Natural killer cell (primary cell): ENCODE results near the gene RPS6KA4. TPM values are rescaled to one million over a fixed set of nuclear protein-coding genes. Genes with fewer than 3 reads are reported as not detected.

Source experiments
- ATAC-seq, 3 donors: fragments of 150-1000 bp in 2 of 3; fragments of 200-7000 bp in 1 of 3; cut with Tn5 transposase; 1 replicate in 1 of 3; 2 replicates in 2 of 3; pipeline ENCODE4 v1.10.0; 2021; ENCODE audit warnings: mild to moderate bottlenecking in 2 of 3, moderate library complexity in 2 of 3
- DNase-seq, 2 donors: peaks; one replicate each; pipeline versions ENCODE4 v3.0.0 to v3.0.0-alpha.2; 2013 to 2021; ENCODE audit warnings: mixed read lengths in 1 of 2
- H3K27ac ChIP-seq: one replicate; pipeline ENCODE4 v1.5.1; 2013; ENCODE audit warnings: mild to moderate bottlenecking, low read length
- H3K27me3 ChIP-seq: one replicate; pipeline ENCODE4 v1.6.1; 2013; ENCODE audit warnings: low read length; ENCODE audit not compliant: control insufficient read depth, insufficient read depth
- H3K36me3 ChIP-seq: one replicate; pipeline ENCODE4 v1.6.1; 2013; ENCODE audit warnings: low read length; ENCODE audit not compliant: control insufficient read depth, insufficient read depth
- H3K4me1 ChIP-seq: one replicate; pipeline ENCODE4 v1.6.1; 2013; ENCODE audit warnings: low read length; ENCODE audit not compliant: control insufficient read depth, insufficient read depth
- H3K4me3 ChIP-seq: one replicate; pipeline ENCODE4 v1.5.1; 2013; ENCODE audit warnings: low read length
- H3K9me3 ChIP-seq: one replicate; pipeline ENCODE4 v1.6.1; 2013; ENCODE audit warnings: low read length; ENCODE audit not compliant: control insufficient read depth, insufficient read depth
- H3K27ac Mint-ChIP-seq, 2 donors: one replicate each; pipeline ENCODE4 v1.8.0; 2022; ENCODE audit warnings: mild to moderate bottlenecking in 2 of 2, mixed read lengths in 2 of 2, moderate library complexity in 1 of 2
- H3K27me3 Mint-ChIP-seq, 2 donors: one replicate each; pipeline ENCODE4 v1.8.0; 2022; ENCODE audit warnings: low read depth in 2 of 2, mixed read lengths in 2 of 2
- H3K36me3 Mint-ChIP-seq: one replicate; pipeline ENCODE4 v1.8.0; 2022; ENCODE audit warnings: mixed read lengths
- H3K4me1 Mint-ChIP-seq, 2 donors: one replicate each; pipeline ENCODE4 v1.8.0; 2022; ENCODE audit warnings: mixed read lengths in 2 of 2
- H3K4me3 Mint-ChIP-seq: one replicate; pipeline ENCODE4 v1.8.0; 2022; ENCODE audit warnings: mild to moderate bottlenecking, moderate library complexity, mixed read lengths
- H3K9me3 Mint-ChIP-seq, 2 donors: one replicate each; pipeline ENCODE4 v1.8.0; 2022; ENCODE audit warnings: mixed read lengths in 2 of 2
- CTCF ChIP-seq: fragments of 200-600 bp; IDR thresholded peaks from one replicate; pipeline ENCODE4 v1.8.0; 2022; ENCODE audit warnings: antibody characterized with exemption
- WGBS: methylation state at CpG from one replicate; pipeline ENCODE4 v1.1.7; 2013; ENCODE audit warnings: missing lambda C conversion rate; ENCODE audit not compliant: insufficient coverage; 5-methylcytosine and 5-hydroxymethylcytosine counted together
- intact Hi-C: fragments of 100-400 bp; cut with micrococcal nuclease; formaldehyde crosslinking; loops from one replicate; pipeline ENCODE4 v1.14.2; 2022
- total RNA-seq, 4 donors: library from RNA; stranded (reverse); fragments of 120-200 nt in 1 of 4; gene quantifications; one replicate each; pipeline versions ENCODE4 v1.2.3 to v1.2.4, GENCODE V29; 2013 to 2022

Gene RPS6KA4
- total RNA-seq, 3 donors from 2014 or later (not counting 1 experiment from before 2014, with no cell fraction given) = 27.6 to 36.0 (median 34.4) TPM

DNA sequence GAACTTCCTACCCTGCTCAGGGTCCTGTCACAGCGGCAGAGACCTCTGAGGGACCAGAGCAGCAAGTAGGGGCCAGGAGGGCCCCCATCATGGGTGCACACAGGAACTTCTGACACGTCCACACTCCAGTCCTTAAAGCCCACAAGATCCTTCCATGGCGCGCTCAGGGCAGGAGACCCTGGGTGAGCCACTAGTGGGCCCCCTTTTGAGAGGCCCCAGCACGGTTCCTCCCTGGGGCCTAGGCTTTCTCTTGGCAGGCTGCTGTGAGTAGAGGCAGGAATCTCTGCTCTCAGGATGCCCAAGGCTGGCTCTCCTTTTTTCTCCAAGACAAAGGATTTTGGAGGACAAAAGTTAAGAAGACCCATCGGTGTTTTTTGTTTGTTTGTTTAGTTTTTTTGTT is 22.4 kb downstream of the RPS6KA4 start:
- Histone ChIP-seq H3K4me1 (peaks cover 14% of the 10 kb centered on the region), H3K27me3 (no peaks in the 10 kb centered on the region), H3K9me3 (no peaks in the 10 kb centered on the region), H3K36me3 (no peaks in the 10 kb centered on the region), H3K4me3 (no peak overlapping the region), H3K27ac (no peak overlapping the region)
- H3K27ac Mint-ChIP-seq = no peak overlapping the region
- no peak for TF ChIP-seq CTCF
- intact Hi-C loops = no loop called here
- WGBS = 82% methylated on average over 5 of the region's 6 CpGs
- peaks cover 0 to 6% of the 10 kb centered on the region in 2 donors for H3K27me3 Mint-ChIP-seq
- H3K4me1 Mint-ChIP-seq = peaks cover 0 to 10% of the 10 kb centered on the region in 2 donors
- DNase-seq (no peak), ATAC-seq (no peak)
- H3K36me3 Mint-ChIP-seq = no peaks in the 10 kb centered on the region
- no peaks in the 10 kb centered on the region for H3K9me3 Mint-ChIP-seq
- H3K4me3 Mint-ChIP-seq = no peak overlapping the region

DNA sequence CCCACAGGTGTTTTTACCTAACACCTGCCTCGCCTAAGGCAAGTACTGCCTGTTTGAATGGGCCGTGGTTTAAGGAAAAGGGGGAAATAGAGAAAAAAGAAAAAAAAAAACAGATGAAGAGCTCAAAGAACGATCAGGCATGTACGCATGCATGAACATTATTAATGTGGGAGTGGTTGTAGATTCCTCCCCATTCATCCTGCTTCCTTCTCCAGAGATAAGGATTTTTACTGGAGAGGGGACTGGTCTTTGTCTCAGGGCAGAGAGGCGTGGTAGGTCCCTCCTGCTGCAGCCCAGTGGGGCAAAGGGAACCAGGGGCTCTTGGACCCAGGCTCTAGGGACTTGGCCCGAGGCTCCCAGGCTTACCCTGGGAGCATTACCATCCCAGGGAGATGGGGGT is 23.1 kb downstream of the RPS6KA4 start:
- H3K4me3 Mint-ChIP-seq = no peak overlapping the region
- no peak for DNase-seq
- intact Hi-C loops = no loop called here
- Histone ChIP-seq H3K4me1 (peaks cover 14% of the 10 kb centered on the region), H3K9me3 (no peaks in the 10 kb centered on the region), H3K27ac (no peak overlapping the region), H3K4me3 (no peak overlapping the region), H3K27me3 (no peaks in the 10 kb centered on the region), H3K36me3 (no peaks in the 10 kb centered on the region)
- ATAC-seq = no peak
- H3K4me1 Mint-ChIP-seq = peaks cover 4 to 17% of the 10 kb centered on the region in 2 donors
- no peaks in the 10 kb centered on the region for H3K9me3 Mint-ChIP-seq
- WGBS = 91% methylated on average over 5 of the region's 6 CpGs
- H3K27me3 Mint-ChIP-seq = peaks cover 0 to 8% of the 10 kb centered on the region in 2 donors
- TF ChIP-seq CTCF = no peak
- H3K27ac Mint-ChIP-seq = no peak overlapping the region
- no peaks in the 10 kb centered on the region for H3K36me3 Mint-ChIP-seq

- Mint-ChIP-seq H3K4me3 (no peak overlapping the region), H3K4me1 (peaks cover 5 to 17% of the 10 kb centered on the region in 2 donors), H3K36me3 (no peaks in the 10 kb centered on the region), H3K27me3 (peaks cover 0 to 8% of the 10 kb centered on the region in 2 donors), H3K9me3 (no peaks in the 10 kb centered on the region), H3K27ac (no peak overlapping the region)
- H3K4me3 ChIP-seq = no peak overlapping the region
- H3K36me3 ChIP-seq = no peaks in the 10 kb centered on the region
- no peak for DNase-seq
- no peaks in the 10 kb centered on the region for H3K27me3 ChIP-seq
- H3K4me1 ChIP-seq = peaks cover 14% of the 10 kb centered on the region
- ATAC-seq = no peak
- H3K9me3 ChIP-seq = no peaks in the 10 kb centered on the region
- no peak overlapping the region for H3K27ac ChIP-seq
- intact Hi-C loops = no loop called here
- 93% methylated on average over 8 of the region's 8 CpGs for WGBS
- TF ChIP-seq CTCF = no peak
Observed at GRCh38 chr11:64382586-64382985, 23.6 kb downstream of the RPS6KA4 start.

- peaks cover 5 to 17% of the 10 kb centered on the region in 2 donors for H3K4me1 Mint-ChIP-seq
- TF ChIP-seq CTCF = no peak
- Histone ChIP-seq H3K4me3 (no peak overlapping the region), H3K27ac (no peak overlapping the region), H3K9me3 (no peaks in the 10 kb centered on the region), H3K4me1 (peaks cover 14% of the 10 kb centered on the region), H3K27me3 (no peaks in the 10 kb centered on the region), H3K36me3 (no peaks in the 10 kb centered on the region)
- no peaks in the 10 kb centered on the region for H3K36me3 Mint-ChIP-seq
- DNase-seq = no peak
- peaks cover 0 to 11% of the 10 kb centered on the region in 2 donors for H3K27me3 Mint-ChIP-seq
- H3K27ac Mint-ChIP-seq = no peak overlapping the region
- 100% methylated on average over 1 of the region's 2 CpGs for WGBS
- no peak for ATAC-seq
- no peak overlapping the region for H3K4me3 Mint-ChIP-seq
- H3K9me3 Mint-ChIP-seq = no peaks in the 10 kb centered on the region
- intact Hi-C loops = no loop called here
Observed at GRCh38 chr11:64383580-64383979, 24.6 kb downstream of the RPS6KA4 start.
